ENCODE results near the gene KLHL26.
A peak's percentile ranks its signal among the peaks of the same experiment; 100 is the strongest.

Gene KLHL26

GRCh38 chr19:18616023-18616422 lies 20.8 kb upstream of the KLHL26 start:
- DNase-seq (ENCODE audit: low spot score): no peak

GRCh38 chr19:18617562-18617961 lies 19.3 kb upstream of the KLHL26 start:
- no peak for DNase-seq (ENCODE audit: low spot score)

DNA sequence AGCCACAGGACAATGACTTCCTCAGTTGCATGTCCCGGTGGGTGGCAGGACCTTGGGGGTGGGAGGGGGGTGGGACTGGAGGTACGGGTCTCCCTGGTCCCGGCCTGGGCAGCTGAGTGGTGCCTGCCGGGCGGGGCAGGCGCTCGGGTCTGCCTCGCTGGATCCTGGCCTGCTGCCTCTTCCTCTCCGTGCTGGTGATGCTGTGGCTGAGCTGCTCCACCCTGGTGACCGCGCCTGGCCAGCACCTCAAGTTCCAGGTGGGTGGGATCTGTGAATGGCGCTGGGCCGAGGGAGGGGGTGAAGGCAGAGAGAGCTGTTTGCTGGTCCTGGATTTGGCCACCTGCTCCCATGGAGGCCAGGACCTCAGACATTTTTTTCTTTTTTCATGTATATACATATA lies 18.6 kb upstream of the KLHL26 start:
- no peak for DNase-seq (ENCODE audit: low spot score)

GRCh38 chr19:18620311-18620710 lies 16.5 kb upstream of the KLHL26 start:
- no peak for DNase-seq (ENCODE audit: low spot score)

- no peak for DNase-seq (ENCODE audit: low spot score)
Observed at GRCh38 chr19:18620902-18621301, 15.9 kb upstream of the KLHL26 start.

DNA sequence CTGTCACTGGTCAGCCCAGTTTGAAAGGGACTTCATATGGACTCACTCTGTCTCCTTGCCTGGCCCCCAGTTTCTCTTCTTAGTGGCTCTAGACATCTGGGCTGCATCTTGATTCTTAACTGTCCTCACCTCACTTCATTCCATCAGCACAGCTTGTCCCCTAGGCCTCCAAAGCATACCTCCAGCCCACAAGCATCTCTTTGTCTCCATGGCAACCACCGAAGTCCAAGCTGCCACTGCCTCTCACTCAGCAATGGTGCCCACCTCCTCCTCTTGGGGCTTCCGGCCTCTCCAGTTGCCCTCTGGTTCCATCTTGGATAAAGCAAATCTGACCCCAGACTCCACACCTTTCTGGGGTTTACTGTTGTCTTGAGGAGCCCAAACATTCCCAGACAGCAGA lies 9.9 kb upstream of the KLHL26 start:
- DNase-seq (ENCODE audit: low spot score): no peak

DNA sequence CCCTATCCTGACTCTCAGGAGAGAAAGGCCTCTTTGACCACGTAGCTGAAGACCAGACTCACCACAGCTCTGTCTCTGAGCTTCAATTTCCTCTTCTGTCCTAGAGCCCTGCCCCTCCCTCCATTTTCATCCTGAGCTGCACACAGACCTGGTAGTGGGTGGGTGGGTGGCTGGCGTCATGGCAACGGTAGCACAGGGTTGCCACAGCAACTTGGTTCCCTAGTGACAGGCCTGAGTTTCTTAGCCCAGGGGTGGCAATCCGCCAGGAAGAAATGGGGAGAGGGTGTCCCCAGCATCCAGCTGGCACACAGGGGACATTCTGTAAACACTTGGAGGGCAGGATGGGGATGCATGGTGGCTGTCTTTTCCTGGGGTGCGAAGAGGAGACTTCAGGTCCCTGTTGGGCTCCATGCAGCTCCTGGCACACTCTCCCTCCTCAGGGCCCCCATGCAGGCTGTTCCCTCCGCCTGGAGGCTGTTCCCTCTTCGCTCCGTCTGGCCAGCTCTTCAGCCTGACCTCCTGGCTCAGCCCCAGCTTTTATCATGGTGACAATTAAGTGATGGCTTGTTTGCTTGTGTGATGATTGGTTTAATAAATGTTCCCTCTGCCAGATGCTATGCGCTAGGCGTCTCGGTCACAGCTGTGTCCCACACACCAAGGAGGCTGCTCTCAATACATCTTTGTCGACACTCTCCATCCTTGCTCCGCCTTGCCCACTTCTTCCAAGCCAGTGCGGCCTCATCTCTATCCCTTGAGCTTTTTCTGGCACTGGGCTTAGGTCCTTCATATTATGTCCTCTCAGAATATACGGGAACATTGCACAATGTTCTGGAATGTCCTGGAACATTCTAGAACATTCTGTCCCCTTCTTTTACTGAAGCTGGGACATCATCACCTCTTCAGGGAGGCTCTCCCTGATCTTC lies 7.4 kb upstream of the KLHL26 start:
- DNase-seq (ENCODE audit: low spot score): no peak

DNA sequence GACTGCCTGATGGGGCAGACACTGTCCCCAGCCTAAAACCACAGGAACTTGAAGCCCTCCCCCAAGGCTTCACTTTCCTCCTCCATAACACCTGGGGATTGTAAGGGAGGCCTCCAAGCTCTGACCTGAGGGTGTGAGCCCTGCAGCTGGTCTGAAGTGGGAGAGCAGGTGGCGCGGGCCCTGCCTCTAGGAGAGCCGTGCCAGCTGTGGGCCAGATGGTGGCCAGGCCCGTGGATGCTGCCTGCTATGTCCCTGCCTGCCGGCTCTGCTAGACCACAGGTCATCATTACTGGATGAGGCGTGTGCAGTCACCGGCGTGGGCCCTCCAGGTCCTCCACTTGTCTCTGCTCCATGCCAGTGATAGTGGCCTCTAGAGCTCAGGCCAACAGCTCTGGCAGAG lies 3.5 kb upstream of the KLHL26 start:
- no peak for DNase-seq (ENCODE audit: low spot score)

DNA sequence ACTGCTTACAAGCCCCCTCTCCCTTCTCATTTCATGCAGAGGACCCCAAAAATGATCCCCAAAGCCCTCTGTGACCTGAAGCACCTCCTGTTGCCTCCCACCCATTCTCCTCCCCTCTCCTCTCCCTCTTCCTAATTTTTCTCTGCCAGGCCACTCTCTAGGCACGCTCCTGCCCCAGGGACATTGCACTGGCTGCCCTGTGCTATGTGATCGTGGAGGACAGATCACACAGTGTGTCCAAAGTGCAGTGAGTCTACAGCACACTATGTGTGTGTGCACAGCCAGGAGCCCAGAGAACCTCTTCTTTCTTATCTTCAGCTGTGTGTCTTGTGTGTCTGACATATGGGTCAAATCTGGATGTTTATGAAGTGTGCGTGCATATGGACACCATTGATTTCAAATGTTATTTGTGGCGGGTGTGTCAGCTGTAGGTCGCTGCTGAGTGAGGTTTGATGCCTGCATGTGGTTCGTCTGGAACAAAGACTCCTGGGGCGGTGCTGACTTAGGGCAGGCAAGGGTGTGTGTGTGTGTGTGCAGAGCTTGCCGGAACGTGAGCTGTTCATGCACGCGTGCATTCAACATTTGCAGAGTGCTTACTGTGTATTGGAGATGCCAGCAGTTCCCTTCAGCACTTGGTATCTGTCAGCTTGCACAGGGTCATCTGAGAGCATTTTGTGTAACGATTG lies 2.1 kb upstream of the KLHL26 start:
- DNase-seq (ENCODE audit: low spot score): no peak

GRCh38 chr19:18635831-18636182 lies 1.0 kb upstream of the KLHL26 start:
- DNase-seq (ENCODE audit: low spot score): no peak

DNA sequence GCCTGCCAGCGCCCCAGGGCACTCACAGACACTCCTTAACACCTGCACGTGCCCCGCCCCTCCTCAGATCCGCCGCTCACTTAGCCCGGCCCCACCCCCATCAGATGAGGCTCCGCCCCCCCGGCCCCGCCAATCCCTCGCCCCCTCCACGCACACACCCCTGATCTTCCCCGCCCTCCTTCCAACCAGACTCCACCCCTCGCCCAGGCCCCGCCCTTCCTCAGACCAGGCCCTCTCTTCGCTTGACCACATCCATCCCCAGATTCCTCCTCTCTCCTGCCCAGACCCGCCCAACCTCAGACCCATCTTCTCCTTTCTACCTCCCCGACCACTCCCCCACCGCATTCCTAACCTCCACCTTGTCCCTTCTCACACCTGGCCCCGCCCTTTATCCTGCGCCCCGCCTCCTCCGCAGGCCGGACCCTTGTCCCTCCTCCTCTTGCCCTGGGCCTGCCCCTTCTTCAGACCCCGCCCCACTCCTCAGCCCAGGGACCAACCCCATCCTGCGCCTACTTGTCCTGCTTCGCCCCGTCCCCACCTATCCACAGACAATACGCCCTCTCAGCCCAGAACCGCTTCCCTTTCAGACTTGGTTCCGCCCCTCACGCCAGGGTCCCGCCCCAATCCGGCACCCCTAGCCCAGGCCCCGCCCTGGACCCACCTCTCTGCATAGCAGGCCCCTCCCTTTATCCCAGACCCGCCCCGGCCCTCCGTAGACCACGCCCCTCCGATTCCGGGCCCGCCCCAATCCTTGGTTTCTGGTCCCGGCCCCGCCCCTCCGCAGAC lies 452 bp upstream of the KLHL26 start:
- peak; percentile 94 for DNase-seq (ENCODE audit: low spot score)

- peak; percentile 63 for DNase-seq (ENCODE audit: low spot score)
Observed at GRCh38 chr19:18637673-18638630, 1.1 kb downstream of the KLHL26 start.

- DNase-seq (ENCODE audit: low spot score): no peak
Observed at GRCh38 chr19:18639706-18640243, 2.9 kb downstream of the KLHL26 start.

DNA sequence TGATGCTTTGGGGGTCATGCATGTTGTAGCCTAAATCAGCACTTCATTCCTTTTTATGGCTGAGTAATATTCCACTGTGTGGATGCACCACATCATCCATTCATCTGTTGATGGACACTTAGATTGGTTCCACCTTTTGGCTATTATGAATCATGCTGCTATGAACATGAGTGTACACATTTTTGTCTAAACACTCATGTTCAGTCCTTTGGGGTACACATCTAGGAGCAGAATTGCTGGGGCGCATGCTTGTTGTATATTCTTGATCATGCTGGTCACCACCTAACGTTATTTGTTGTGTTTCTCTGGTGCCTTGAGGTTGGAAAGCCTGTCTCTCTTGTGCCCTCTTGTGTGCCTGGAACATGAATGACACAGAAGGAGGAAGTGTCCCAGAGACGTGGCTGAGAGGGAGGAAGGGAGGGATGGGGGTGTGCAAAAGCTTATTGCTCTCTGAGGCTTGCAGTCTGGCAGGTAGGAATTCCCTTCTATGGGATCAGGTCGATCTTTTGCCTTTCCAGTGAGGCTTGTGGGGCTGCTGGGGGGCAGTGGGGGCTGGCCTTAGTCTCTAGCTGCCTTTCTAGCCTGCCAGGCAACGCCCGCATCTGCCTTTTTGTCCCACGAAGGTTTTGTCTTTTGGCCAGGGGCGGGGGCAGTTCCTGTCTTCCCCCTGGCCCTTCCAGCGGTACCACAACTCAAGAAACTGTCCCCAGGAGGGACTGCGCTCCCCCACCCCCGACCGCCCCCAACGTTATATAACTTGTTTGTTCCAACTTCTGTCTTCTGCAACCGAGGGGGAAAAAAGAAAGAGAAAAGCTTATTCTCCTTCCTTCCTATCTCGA lies 7.6 kb downstream of the KLHL26 start:
- DNase-seq (ENCODE audit: low spot score): no peak

GRCh38 chr19:18645035-18645511 lies 8.2 kb downstream of the KLHL26 start:
- no peak for DNase-seq (ENCODE audit: low spot score)

- DNase-seq (ENCODE audit: low spot score): no peak
Observed at GRCh38 chr19:18646535-18647370, 9.9 kb downstream of the KLHL26 start.

GRCh38 chr19:18647371-18647767 lies 10.5 kb downstream of the KLHL26 start:
- no peak for DNase-seq (ENCODE audit: low spot score)

DNA sequence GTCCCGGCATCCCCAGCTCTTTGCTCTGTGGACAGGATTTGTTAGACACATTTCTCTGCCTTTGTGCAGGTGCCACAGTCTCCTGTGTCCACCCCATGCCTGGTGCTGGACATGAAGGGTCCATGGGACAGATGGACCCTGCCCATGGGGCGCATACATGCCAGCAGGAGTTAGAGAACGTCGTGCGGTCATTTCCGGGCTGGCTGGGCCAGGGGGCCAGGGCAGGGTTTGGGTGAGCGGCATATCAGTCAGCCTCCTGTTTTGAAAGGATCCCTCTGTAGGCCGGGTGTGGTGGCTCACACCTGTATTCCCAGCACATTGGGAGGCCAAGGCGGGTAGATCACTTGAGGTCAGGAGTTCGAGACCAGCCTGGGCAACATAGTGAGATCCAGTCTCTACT lies 11.0 kb downstream of the KLHL26 start:
- DNase-seq (ENCODE audit: low spot score): no peak

- DNase-seq (ENCODE audit: low spot score): no peak
Observed at GRCh38 chr19:18648973-18649315, 12.1 kb downstream of the KLHL26 start.

All from cerebellar cortex (tissue), 1 donor.